Natural killer cell (primary cell): Measurements from ENCODE around the gene ZNF394. TPM values are rescaled to one million over a fixed set of nuclear protein-coding genes. Genes with fewer than 3 reads are reported as not detected.

Source experiments
- ATAC-seq, 3 donors: fragments of 150-1000 bp in 2 of 3; fragments of 200-7000 bp in 1 of 3; cut with Tn5 transposase; 1 replicate in 1 of 3; 2 replicates in 2 of 3; pipeline ENCODE4 v1.10.0; 2021; ENCODE audit warnings: mild to moderate bottlenecking in 2 of 3, moderate library complexity in 2 of 3
- DNase-seq, 2 donors: peaks; one replicate each; pipeline versions ENCODE4 v3.0.0 to v3.0.0-alpha.2; 2013 to 2021; ENCODE audit warnings: mixed read lengths in 1 of 2
- H3K27ac ChIP-seq: one replicate; pipeline ENCODE4 v1.5.1; 2013; ENCODE audit warnings: mild to moderate bottlenecking, low read length
- H3K27me3 ChIP-seq: one replicate; pipeline ENCODE4 v1.6.1; 2013; ENCODE audit warnings: low read length; ENCODE audit not compliant: control insufficient read depth, insufficient read depth
- H3K36me3 ChIP-seq: one replicate; pipeline ENCODE4 v1.6.1; 2013; ENCODE audit warnings: low read length; ENCODE audit not compliant: control insufficient read depth, insufficient read depth
- H3K4me1 ChIP-seq: one replicate; pipeline ENCODE4 v1.6.1; 2013; ENCODE audit warnings: low read length; ENCODE audit not compliant: control insufficient read depth, insufficient read depth
- H3K4me3 ChIP-seq: one replicate; pipeline ENCODE4 v1.5.1; 2013; ENCODE audit warnings: low read length
- H3K9me3 ChIP-seq: one replicate; pipeline ENCODE4 v1.6.1; 2013; ENCODE audit warnings: low read length; ENCODE audit not compliant: control insufficient read depth, insufficient read depth
- H3K27ac Mint-ChIP-seq, 2 donors: one replicate each; pipeline ENCODE4 v1.8.0; 2022; ENCODE audit warnings: mild to moderate bottlenecking in 2 of 2, mixed read lengths in 2 of 2, moderate library complexity in 1 of 2
- H3K27me3 Mint-ChIP-seq, 2 donors: one replicate each; pipeline ENCODE4 v1.8.0; 2022; ENCODE audit warnings: low read depth in 2 of 2, mixed read lengths in 2 of 2
- H3K36me3 Mint-ChIP-seq: one replicate; pipeline ENCODE4 v1.8.0; 2022; ENCODE audit warnings: mixed read lengths
- H3K4me1 Mint-ChIP-seq, 2 donors: one replicate each; pipeline ENCODE4 v1.8.0; 2022; ENCODE audit warnings: mixed read lengths in 2 of 2
- H3K4me3 Mint-ChIP-seq: one replicate; pipeline ENCODE4 v1.8.0; 2022; ENCODE audit warnings: mild to moderate bottlenecking, moderate library complexity, mixed read lengths
- H3K9me3 Mint-ChIP-seq, 2 donors: one replicate each; pipeline ENCODE4 v1.8.0; 2022; ENCODE audit warnings: mixed read lengths in 2 of 2
- WGBS: methylation state at CpG from one replicate; pipeline ENCODE4 v1.1.7; 2013; ENCODE audit warnings: missing lambda C conversion rate; ENCODE audit not compliant: insufficient coverage; 5-methylcytosine and 5-hydroxymethylcytosine counted together
- intact Hi-C: fragments of 100-400 bp; cut with micrococcal nuclease; formaldehyde crosslinking; loops from one replicate; pipeline ENCODE4 v1.14.2; 2022
- total RNA-seq, 4 donors: library from RNA; stranded (reverse); fragments of 120-200 nt in 1 of 4; gene quantifications; one replicate each; pipeline versions ENCODE4 v1.2.3 to v1.2.4, GENCODE V29; 2013 to 2022
- TF ChIP-seq, protein P1 (sequence below): fragments of 200-600 bp; IDR thresholded peaks from one replicate; pipeline ENCODE4 v1.8.0; 2022; ENCODE audit warnings: antibody characterized with exemption

ZNF394 gene
- total RNA-seq, 3 donors from 2014 or later (not counting 1 experiment from before 2014, with no cell fraction given): 188 to 237 (median 215) TPM

DNA sequence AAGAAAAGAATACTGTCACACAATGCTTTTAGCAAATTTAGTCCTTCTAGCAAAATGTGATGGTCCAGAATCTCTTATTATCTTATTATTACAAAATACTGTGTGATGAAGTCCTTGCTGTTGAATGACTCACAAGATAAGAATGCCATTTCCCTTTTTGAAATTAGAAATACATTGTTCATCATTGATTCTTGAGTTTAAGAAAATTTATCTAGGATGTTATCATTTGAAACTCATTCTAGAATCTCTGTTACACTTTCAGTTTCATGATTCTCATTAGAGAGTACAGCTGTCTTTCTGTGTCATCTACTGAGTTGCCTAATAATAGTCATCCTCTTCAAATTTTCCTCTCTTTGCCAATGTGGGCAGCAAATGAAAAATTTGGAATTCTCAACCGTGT is 14.0 kb upstream of the ZNF394 start:
- Mint-ChIP-seq H3K36me3 (peaks cover 9% of the 10 kb centered on the region), H3K27ac (no peak overlapping the region), H3K4me3 (no peak overlapping the region), H3K4me1 (peaks cover 0 to 9% of the 10 kb centered on the region in 2 donors), H3K27me3 (no peaks in the 10 kb centered on the region), H3K9me3 (no peaks in the 10 kb centered on the region)
- DNase-seq (no peak), ATAC-seq (no peak)
- TF ChIP-seq, protein P1, sequence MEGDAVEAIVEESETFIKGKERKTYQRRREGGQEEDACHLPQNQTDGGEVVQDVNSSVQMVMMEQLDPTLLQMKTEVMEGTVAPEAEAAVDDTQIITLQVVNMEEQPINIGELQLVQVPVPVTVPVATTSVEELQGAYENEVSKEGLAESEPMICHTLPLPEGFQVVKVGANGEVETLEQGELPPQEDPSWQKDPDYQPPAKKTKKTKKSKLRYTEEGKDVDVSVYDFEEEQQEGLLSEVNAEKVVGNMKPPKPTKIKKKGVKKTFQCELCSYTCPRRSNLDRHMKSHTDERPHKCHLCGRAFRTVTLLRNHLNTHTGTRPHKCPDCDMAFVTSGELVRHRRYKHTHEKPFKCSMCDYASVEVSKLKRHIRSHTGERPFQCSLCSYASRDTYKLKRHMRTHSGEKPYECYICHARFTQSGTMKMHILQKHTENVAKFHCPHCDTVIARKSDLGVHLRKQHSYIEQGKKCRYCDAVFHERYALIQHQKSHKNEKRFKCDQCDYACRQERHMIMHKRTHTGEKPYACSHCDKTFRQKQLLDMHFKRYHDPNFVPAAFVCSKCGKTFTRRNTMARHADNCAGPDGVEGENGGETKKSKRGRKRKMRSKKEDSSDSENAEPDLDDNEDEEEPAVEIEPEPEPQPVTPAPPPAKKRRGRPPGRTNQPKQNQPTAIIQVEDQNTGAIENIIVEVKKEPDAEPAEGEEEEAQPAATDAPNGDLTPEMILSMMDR: no peak
- WGBS: 100% methylated on average over 1 of the region's 1 CpG
- H3K9me3 ChIP-seq: no peaks in the 10 kb centered on the region
- H3K36me3 ChIP-seq: peaks cover 27% of the 10 kb centered on the region
- intact Hi-C loops: no loop called here
- H3K4me1 ChIP-seq: no peaks in the 10 kb centered on the region
- H3K27ac ChIP-seq: no peak overlapping the region
- no peak overlapping the region for H3K4me3 ChIP-seq
- no peaks in the 10 kb centered on the region for H3K27me3 ChIP-seq

DNA sequence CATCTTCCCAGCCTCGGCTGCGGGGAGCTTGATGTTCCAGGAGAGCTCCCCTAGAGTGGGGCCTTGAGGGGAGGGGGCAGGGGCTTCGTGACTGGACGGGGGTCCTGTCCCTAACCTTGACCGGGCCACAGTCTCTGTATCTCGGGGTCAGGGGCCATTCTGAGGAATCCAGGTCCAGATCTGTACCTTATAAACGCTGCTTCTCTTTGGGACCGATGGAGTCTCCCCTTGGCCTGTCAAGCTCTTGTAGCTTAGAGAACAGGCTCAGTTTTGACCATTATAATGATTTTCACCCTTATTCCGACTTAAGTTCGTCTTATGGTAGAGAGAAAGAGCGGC is 5.2 kb upstream of the ZNF394 start:
- WGBS: 3% methylated on average over 11 of the region's 11 CpGs
- Histone ChIP-seq H3K27ac (peak overlapping the region; percentile 90), H3K27me3 (no peaks in the 10 kb centered on the region), H3K4me3 (peak overlapping the region; percentile 95), H3K9me3 (no peaks in the 10 kb centered on the region), H3K4me1 (peaks cover 30% of the 10 kb centered on the region), H3K36me3 (no peaks in the 10 kb centered on the region)
- Mint-ChIP-seq H3K36me3 (no peaks in the 10 kb centered on the region), H3K4me3 (peak overlapping the region; percentile 98), H3K9me3 (no peaks in the 10 kb centered on the region), H3K27ac (peak overlapping the region; percentile 95 to 96), H3K4me1 (peaks cover 18 to 19% of the 10 kb centered on the region in 2 donors), H3K27me3 (no peaks in the 10 kb centered on the region)
- TF ChIP-seq, protein P1: no peak
- no peak for DNase-seq
- intact Hi-C loops: loop anchor here (2.0 to 10.0 kb wide), 2 partner anchors 96 to 130 kb away; partner anchors contain the start of genes ARPC1B, BUD31 and PDAP1
- ATAC-seq: no peak

DNA sequence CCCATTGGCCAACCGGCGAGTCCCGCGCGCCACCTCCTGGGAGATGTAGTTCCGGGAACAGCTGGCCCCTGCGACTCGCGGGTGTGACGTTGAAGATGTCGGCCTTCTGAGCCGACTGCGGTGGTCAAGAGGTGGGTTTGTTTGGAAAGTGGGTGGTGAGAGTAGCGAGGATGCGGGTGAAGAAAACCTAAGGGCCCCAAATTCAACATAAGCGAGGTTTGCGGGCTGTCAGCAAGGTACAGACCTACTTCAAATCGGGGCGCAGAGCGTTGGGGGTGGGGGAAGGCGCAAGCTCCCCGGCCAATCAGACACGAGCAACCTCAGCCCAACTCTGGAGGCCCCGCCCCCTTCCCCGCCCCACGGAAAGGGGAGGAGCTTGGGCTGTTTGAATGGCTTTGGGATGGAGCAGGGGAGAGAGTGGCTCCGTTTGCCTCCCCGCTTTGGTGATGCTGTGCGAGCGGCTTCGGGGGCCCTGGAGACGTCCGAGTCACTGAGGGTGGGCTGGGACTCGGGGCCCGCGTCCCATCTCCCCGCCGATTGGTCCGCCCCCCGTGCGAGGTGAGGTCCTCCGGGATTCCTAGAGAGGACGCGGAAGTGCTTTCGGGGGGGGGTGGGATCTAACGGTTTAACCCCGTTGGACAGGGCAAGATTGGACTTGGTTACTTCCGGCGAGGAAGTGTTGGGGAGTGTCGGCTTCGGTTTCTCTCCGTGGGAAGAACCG is 4.7 kb upstream of the ZNF394 start, which contains the start of gene ZKSCAN5:
Gene ZKSCAN5, plus strand, starts transcription at position 60 of the 721 bp plus-strand sequence. CDS start 1,383 bp downstream, outside the sequence.
- Mint-ChIP-seq H3K27ac (peak within 1 kb of the TSS; percentile 95 to 96), H3K4me1 (peaks cover 18 to 24% of the 10 kb centered on the region in 2 donors), H3K36me3 (no peaks in the 10 kb centered on the region), H3K4me3 (peak within 1 kb of the TSS; percentile 98), H3K9me3 (no peaks in the 10 kb centered on the region), H3K27me3 (no peaks in the 10 kb centered on the region)
- DNase-seq (peak; percentile 97), ATAC-seq (peak; percentile 84 to 95 (median 85))
- peaks cover 30% of the 10 kb centered on the region for H3K4me1 ChIP-seq
- WGBS: under 1% methylated on average over 53 of the region's 53 CpGs
- H3K4me3 ChIP-seq: peak within 1 kb of the TSS; percentile 95
- TF ChIP-seq, protein P1: no peak
- no peaks in the 10 kb centered on the region for H3K27me3 ChIP-seq
- peak within 1 kb of the TSS; percentile 90 for H3K27ac ChIP-seq
- no peaks in the 10 kb centered on the region for H3K36me3 ChIP-seq
- H3K9me3 ChIP-seq: no peaks in the 10 kb centered on the region
- intact Hi-C loops: loop anchor here (1.0 to 10.0 kb wide), 5 partner anchors 38 to 130 kb away; partner anchors contain the start of genes ARPC1B, ATP5MF, BUD31 and FAM200A
